SK-N-MC (cell line): ENCODE data around the gene AGPAT2.

ENCODE experiments used
- EZH2 ChIP-seq: fragments of 200-600 bp; sonication (generic); IDR thresholded peaks from one replicate; pipeline ENCODE4 v1.6.1; 2017; ENCODE audit warnings: antibody characterized with exemption
- POLR2AphosphoS5 ChIP-seq: IDR thresholded peaks from 2 replicates; pipeline ENCODE4 v1.6.1; 2012; ENCODE audit warnings: mild to moderate bottlenecking, low read depth, low read length, borderline replicate concordance

GRCh38 chr9:136732444-136733178 lies 45.4 kb upstream of the AGPAT2 start:
- TF ChIP-seq EZH2 (no peak), POLR2AphosphoS5 (no peak)
